Suprapubic skin (tissue), 4 donors: Measurements from ENCODE around the gene TUBGCP6. TPM values are rescaled to one million over a fixed set of nuclear protein-coding genes. Genes with fewer than 3 reads are reported as not detected.

ENCODE experiments used
- DNase-seq, 2 donors: peaks; one replicate each; pipeline ENCODE4 v3.0.0-alpha.2; 2019; ENCODE audit warnings: low spot score in 2 of 2
- H3K27ac ChIP-seq: fragments of 200-600 bp; sonication (generic); one replicate; pipeline ENCODE4 v1.5.1; 2019
- H3K27me3 ChIP-seq: fragments of 200-600 bp; sonication (generic); one replicate; pipeline ENCODE4 v1.5.1; 2019
- H3K36me3 ChIP-seq: fragments of 200-600 bp; sonication (generic); one replicate; pipeline ENCODE4 v1.5.1; 2019
- H3K4me1 ChIP-seq: fragments of 200-600 bp; sonication (generic); one replicate; pipeline ENCODE4 v1.5.1; 2019
- H3K4me3 ChIP-seq: fragments of 200-600 bp; sonication (generic); one replicate; pipeline ENCODE4 v1.5.1; 2019; ENCODE audit warnings: mild to moderate bottlenecking
- H3K9me3 ChIP-seq: fragments of 200-600 bp; sonication (generic); one replicate; pipeline ENCODE4 v1.5.1; 2019
- EP300 ChIP-seq: sonication (generic); formaldehyde crosslinking; IDR thresholded peaks from one replicate; pipeline ENCODE4 v1.6.1; 2017; ENCODE audit warnings: antibody characterized with exemption
- POLR2A ChIP-seq, 2 donors: fragments of 450-650 bp; IDR thresholded peaks; one replicate each; pipeline ENCODE4 v1.6.1; 2017; ENCODE audit warnings: antibody characterized with exemption in 2 of 2, mild to moderate bottlenecking in 2 of 2, moderate library complexity in 2 of 2
- POLR2AphosphoS5 ChIP-seq, 3 donors: sonication (generic); formaldehyde crosslinking; IDR thresholded peaks; one replicate each; pipeline ENCODE4 v1.6.1; 2017; ENCODE audit warnings: antibody characterized with exemption in 3 of 3
- WGBS: methylation state at CpG from one replicate; pipeline ENCODE4 v1.1.5; 2018; 5-methylcytosine and 5-hydroxymethylcytosine counted together
- total RNA-seq, 4 donors: library from RNA; depleted of rRNA; stranded (reverse); fragments of >200 nt; gene quantifications; one replicate each; pipeline ENCODE4 v1.1.0, GENCODE V29; 2016
- TF ChIP-seq, protein P1 (sequence below), 2 donors: fragments of 200-600 bp in 1 of 2; fragments of 450-650 bp in 1 of 2; sonication (generic) in 1 of 2; IDR thresholded peaks; one replicate each; pipeline ENCODE4 v1.5.1; 2016 to 2019; ENCODE audit warnings: antibody characterized with exemption in 2 of 2, mild to moderate bottlenecking in 1 of 2, moderate library complexity in 1 of 2

The TUBGCP6 gene
- total RNA-seq, 4 donors from 2014 or later, result 43.0 to 113 (median 69.7) TPM

DNA sequence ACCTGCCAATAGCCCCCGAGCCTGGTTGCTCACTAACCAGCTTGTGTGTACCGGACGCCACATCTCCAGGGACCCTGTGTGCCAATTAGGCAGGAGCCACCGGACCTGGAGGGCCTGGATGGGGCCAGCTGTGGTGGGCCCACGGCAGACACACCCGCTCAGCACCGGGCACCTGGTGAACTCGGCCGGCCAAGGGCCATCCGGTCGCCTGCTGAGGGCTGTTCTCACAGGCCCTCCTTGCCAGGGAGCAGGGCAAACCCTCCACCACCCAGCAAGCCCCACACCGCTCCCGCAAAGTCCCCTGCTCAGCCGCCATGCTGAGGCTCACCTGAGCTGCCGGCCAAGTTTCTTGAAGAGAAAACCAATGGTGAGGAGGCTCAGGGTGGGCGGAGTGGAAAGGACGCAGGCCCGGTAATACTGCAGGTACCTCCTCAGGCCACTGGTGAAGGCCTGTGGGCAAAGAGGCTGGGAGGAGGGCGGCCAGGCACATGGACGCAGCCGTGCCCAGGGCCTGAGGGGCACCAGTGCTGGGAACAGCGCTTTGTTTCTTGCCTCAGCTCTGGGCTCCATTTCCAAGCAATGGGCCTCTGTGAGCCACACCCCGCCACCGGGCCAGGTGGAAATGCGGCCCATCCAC, 17.1 kb downstream of the TUBGCP6 start:
- Histone ChIP-seq H3K4me1 (no peaks in the 10 kb centered on the region), H3K27me3 (no peaks in the 10 kb centered on the region), H3K4me3 (no peak overlapping the region), H3K36me3 (peaks cover 73% of the 10 kb centered on the region), H3K27ac (no peak overlapping the region), H3K9me3 (no peaks in the 10 kb centered on the region)
- DNase-seq, result no peak
- 95% methylated on average over 14 of the region's 25 CpGs for WGBS
- TF ChIP-seq, protein P1, sequence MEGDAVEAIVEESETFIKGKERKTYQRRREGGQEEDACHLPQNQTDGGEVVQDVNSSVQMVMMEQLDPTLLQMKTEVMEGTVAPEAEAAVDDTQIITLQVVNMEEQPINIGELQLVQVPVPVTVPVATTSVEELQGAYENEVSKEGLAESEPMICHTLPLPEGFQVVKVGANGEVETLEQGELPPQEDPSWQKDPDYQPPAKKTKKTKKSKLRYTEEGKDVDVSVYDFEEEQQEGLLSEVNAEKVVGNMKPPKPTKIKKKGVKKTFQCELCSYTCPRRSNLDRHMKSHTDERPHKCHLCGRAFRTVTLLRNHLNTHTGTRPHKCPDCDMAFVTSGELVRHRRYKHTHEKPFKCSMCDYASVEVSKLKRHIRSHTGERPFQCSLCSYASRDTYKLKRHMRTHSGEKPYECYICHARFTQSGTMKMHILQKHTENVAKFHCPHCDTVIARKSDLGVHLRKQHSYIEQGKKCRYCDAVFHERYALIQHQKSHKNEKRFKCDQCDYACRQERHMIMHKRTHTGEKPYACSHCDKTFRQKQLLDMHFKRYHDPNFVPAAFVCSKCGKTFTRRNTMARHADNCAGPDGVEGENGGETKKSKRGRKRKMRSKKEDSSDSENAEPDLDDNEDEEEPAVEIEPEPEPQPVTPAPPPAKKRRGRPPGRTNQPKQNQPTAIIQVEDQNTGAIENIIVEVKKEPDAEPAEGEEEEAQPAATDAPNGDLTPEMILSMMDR (IDR thresholded peaks at IDR 0.05), result no peak
- TF ChIP-seq POLR2AphosphoS5 (IDR thresholded peaks at IDR 0.05) (no peak), EP300 (no peak), POLR2A (IDR thresholded peaks at IDR 0.05) (no peak)

DNA sequence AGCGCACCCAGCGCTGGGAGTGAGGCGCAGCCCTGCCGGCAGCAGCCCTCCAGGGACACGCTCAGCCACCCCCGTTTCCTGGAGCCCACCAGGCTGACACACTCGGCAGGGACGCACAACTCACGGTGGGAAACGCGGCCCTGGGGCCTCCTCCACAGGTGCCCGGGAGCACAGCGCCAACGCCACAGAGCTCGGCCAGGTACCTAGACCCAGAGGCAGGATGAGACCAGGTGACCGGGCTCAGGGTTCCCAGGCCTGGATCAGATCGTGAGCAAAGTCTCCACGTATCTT, 18.0 kb downstream of the TUBGCP6 start:
- WGBS, result 60% methylated on average over 1 of the region's 18 CpGs
- H3K4me3 ChIP-seq, result no peak overlapping the region
- peaks cover 73% of the 10 kb centered on the region for H3K36me3 ChIP-seq

DNA sequence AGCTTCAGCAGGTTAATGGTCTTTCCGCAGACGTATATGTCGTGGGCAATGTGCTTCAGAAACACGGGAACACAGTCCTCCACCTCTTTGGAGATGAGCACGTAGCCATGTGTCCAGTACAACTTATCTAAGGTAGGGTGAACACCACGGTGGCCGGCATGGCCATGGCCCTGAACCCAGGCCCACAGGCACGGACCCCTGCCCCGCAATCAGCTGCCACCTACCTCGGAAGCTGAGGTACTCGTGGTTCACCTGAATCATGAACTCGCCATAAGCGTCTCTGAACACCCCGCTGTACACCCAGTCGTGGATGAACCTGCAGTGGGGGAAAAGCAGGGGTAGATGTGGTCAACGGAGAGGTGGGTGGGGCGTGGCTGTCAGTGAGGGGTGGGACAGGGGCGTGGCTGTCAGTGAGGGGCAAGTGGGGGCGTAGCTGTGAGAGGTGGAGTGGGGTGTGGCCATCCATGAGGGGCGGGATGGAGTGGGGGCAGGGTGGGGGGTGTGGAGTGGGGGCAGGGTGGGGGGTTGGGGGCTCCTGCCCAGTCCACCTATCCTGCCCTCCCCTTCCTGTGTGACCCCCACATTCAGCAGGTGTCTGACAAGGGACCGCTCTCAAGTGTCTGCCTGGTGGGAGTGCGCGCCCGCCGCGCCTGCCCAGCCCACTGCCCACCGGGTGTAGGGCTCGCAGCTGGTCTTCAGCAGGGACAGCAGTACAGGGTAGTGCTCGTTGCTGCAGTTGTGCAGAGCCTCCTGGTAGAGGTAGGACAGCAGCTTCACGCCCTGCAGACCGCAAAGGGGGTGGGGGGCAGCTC, 18.6 kb downstream of the TUBGCP6 start:
- Histone ChIP-seq H3K9me3 (no peaks in the 10 kb centered on the region), H3K27me3 (no peaks in the 10 kb centered on the region), H3K4me1 (no peaks in the 10 kb centered on the region), H3K27ac (no peak overlapping the region), H3K4me3 (no peak overlapping the region), H3K36me3 (peaks cover 77% of the 10 kb centered on the region)
- no peak for DNase-seq
- TF ChIP-seq, protein P1 (IDR thresholded peaks at IDR 0.05), result no peak
- TF ChIP-seq POLR2A (IDR thresholded peaks at IDR 0.05), result no peak
- no peak for TF ChIP-seq POLR2AphosphoS5 (IDR thresholded peaks at IDR 0.05)
- no peak for TF ChIP-seq EP300
- WGBS, result 90% methylated on average over 20 of the region's 31 CpGs

More for the DNA sequence above, 18.0 kb downstream of the TUBGCP6 start:
- Histone ChIP-seq H3K9me3 (no peaks in the 10 kb centered on the region), H3K27ac (no peak overlapping the region), H3K27me3 (no peaks in the 10 kb centered on the region), H3K4me1 (no peaks in the 10 kb centered on the region)
- TF ChIP-seq POLR2A (IDR thresholded peaks at IDR 0.05), result no peak
- no peak for TF ChIP-seq EP300
- TF ChIP-seq, protein P1 (IDR thresholded peaks at IDR 0.05), result no peak
- no peak for TF ChIP-seq POLR2AphosphoS5 (IDR thresholded peaks at IDR 0.05)
- no peak for DNase-seq

DNA sequence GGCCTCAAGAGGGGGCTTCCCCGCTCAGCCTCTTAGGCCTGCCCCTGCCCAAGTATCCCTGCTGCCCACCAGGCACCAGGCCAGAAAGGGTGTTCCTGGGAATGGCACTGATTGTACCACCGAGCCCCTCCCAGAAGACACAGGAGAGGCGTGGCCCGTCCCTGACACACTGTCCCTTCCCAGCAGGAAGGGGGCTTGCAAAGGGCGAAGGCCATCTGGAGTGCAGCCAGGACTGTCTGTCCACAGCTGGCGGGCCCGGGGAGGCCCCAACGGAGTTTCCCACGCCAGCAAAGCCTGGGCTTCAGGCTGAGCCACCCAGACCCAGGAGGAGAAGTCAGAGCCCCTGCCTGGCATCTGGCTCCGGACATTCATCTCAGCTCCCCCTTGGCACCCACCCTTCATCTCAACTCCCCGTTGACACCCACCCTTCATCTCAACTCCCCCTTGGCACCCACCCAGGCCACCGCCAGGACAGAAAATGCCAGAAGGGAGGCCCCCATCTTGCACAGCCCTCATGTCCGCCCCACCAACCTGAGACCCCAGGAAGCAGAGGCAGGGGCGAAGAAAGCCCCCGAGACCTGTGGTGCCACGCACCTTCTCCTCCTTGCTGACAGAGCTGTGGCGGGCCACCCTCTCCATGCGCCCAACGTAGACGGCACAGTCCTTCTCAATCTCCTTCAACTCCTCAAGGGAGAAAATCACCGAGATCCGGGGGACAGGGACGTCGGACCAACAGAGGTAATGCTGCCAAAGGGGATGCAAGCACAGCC, 19.4 kb downstream of the TUBGCP6 start:
- 95% methylated on average over 13 of the region's 24 CpGs for whole genome bisulfite sequencing
- H3K36me3 ChIP-seq, result peaks cover 86% of the 10 kb centered on the region

DNA sequence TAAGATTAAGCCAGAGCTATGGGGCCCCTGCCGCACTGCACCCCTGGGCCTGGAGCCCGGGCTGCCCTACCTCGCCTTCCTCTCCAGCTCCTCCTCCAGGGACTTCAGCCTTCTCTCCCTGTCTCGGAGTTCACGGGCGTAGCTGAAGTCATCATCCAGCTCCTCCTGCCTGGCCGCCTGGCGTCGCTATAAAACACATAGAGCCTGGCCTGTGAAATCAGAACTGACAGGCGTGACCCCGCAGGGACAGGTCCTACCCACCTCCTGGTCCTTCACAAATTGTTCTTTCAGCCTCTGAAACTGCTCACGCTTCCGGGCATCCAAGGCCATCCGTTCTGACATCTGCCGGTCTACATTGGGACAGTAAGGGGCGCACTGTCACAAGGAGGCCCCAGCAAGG, 20.8 kb downstream of the TUBGCP6 start:
- Histone ChIP-seq H3K27ac (no peak overlapping the region), H3K4me3 (no peak overlapping the region), H3K27me3 (no peaks in the 10 kb centered on the region), H3K4me1 (peaks cover 6% of the 10 kb centered on the region), H3K36me3 (peaks cover 87% of the 10 kb centered on the region), H3K9me3 (no peaks in the 10 kb centered on the region)
- WGBS, result 95% methylated on average over 12 of the region's 16 CpGs
- TF ChIP-seq EP300 (no peak), POLR2AphosphoS5 (IDR thresholded peaks at IDR 0.05) (no peak), POLR2A (IDR thresholded peaks at IDR 0.05) (no peak)
- TF ChIP-seq, protein P1 (IDR thresholded peaks at IDR 0.05), result no peak
- no peak for DNase-seq

More for the DNA sequence above, 19.4 kb downstream of the TUBGCP6 start:
- Histone ChIP-seq H3K27ac (no peak overlapping the region), H3K4me1 (no peaks in the 10 kb centered on the region), H3K9me3 (no peaks in the 10 kb centered on the region), H3K4me3 (no peak overlapping the region), H3K27me3 (no peaks in the 10 kb centered on the region)
- DNase-seq, result no peak
- no peak for TF ChIP-seq EP300
- no peak for TF ChIP-seq POLR2AphosphoS5 (IDR thresholded peaks at IDR 0.05)
